Liver (tissue), 3 donors: ENCODE measurements around the gene YPEL3.

Experiments used
- CTCF ChIP-seq: fragments of 150-350 bp; IDR thresholded peaks from 2 replicates; pipeline ENCODE4 v1.5.1; 2017; ENCODE audit warnings: improper control_type of control experiment, low read depth, low read length; ENCODE audit not compliant: missing input control
- GABPA ChIP-seq, 2 donors: IDR thresholded peaks in 1 of 2; conservative IDR thresholded peaks in 1 of 2; 2 replicates each; pipeline ENCODE4 v1.6.1; 2016; ENCODE audit warnings: antibody characterized with exemption in 2 of 2, mild to moderate bottlenecking in 1 of 2, moderate library complexity in 1 of 2
- MAX ChIP-seq: IDR thresholded peaks from 2 replicates; pipeline ENCODE4 v1.6.1; 2016; ENCODE audit warnings: antibody characterized with exemption
- TAF1 ChIP-seq: conservative IDR thresholded peaks from 2 replicates; pipeline ENCODE4 v1.6.1; 2016; ENCODE audit warnings: antibody characterized with exemption, mild to moderate bottlenecking
- YY1 ChIP-seq: IDR thresholded peaks from 2 replicates; pipeline ENCODE4 v1.6.1; 2016; ENCODE audit warnings: antibody characterized with exemption, mild to moderate bottlenecking
- ZBTB33 ChIP-seq: IDR thresholded peaks from 2 replicates; pipeline ENCODE4 v1.6.1; 2016; ENCODE audit warnings: antibody characterized with exemption
- TF ChIP-seq, protein P1 (sequence below): IDR thresholded peaks from 2 replicates; pipeline ENCODE4 v1.6.1; 2016; ENCODE audit warnings: antibody characterized with exemption
- TF ChIP-seq, protein P2 (sequence below): IDR thresholded peaks from 2 replicates; pipeline ENCODE4 v1.6.1; 2016; ENCODE audit warnings: antibody characterized with exemption, mild to moderate bottlenecking
- donor health status: healthy.
- donor health status: healthy.

DNA sequence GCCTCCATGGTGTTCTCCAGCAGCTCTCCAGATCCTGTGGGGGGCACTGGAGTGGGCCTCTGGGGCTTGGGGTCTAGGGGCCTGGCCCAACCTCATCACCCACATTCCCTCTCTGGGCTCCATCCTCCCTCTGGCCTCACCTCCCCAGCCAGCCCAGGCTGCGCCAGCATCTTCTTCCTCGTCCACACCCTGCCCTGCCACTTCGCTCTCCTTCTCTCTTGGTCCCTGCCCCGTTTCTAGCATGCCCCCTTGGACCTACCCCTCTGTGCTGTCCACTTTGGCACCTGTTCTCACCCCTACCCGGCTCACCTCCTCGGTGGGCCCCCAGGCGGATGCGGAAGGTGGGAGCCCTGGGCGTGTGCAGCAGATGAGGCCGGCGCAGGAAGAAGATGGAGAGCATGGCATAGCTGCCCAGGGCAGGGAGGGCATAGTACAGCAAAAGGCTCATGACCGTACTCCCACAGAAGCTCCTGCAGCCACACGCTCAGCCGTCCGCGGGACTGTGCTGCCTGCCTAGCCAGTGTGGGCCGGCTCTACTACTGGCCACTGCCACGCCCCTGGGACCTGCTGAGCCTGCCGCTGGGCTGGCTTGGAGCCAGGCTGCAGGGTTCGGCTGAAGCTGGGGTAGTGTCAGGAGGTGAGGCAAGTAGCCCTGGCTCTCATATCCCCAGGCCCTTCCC is 17.2 kb upstream of the YPEL3 start, which contains the start of gene GDPD3:
- TF ChIP-seq CTCF: no peak
- no peak for TF ChIP-seq ZBTB33
- no peak for TF ChIP-seq MAX
- TF ChIP-seq, protein P1, sequence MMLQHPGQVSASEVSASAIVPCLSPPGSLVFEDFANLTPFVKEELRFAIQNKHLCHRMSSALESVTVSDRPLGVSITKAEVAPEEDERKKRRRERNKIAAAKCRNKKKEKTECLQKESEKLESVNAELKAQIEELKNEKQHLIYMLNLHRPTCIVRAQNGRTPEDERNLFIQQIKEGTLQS: no peak
- no peak for TF ChIP-seq TAF1
- TF ChIP-seq GABPA (IDR thresholded peaks at IDR 0.05 in 1 of 2, conservative IDR thresholded peaks at IDR 0.05 in 1 of 2): no peak
- TF ChIP-seq YY1: no peak
- TF ChIP-seq, protein P2, sequence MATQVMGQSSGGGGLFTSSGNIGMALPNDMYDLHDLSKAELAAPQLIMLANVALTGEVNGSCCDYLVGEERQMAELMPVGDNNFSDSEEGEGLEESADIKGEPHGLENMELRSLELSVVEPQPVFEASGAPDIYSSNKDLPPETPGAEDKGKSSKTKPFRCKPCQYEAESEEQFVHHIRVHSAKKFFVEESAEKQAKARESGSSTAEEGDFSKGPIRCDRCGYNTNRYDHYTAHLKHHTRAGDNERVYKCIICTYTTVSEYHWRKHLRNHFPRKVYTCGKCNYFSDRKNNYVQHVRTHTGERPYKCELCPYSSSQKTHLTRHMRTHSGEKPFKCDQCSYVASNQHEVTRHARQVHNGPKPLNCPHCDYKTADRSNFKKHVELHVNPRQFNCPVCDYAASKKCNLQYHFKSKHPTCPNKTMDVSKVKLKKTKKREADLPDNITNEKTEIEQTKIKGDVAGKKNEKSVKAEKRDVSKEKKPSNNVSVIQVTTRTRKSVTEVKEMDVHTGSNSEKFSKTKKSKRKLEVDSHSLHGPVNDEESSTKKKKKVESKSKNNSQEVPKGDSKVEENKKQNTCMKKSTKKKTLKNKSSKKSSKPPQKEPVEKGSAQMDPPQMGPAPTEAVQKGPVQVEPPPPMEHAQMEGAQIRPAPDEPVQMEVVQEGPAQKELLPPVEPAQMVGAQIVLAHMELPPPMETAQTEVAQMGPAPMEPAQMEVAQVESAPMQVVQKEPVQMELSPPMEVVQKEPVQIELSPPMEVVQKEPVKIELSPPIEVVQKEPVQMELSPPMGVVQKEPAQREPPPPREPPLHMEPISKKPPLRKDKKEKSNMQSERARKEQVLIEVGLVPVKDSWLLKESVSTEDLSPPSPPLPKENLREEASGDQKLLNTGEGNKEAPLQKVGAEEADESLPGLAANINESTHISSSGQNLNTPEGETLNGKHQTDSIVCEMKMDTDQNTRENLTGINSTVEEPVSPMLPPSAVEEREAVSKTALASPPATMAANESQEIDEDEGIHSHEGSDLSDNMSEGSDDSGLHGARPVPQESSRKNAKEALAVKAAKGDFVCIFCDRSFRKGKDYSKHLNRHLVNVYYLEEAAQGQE: no peak
